Osteocyte (in vitro differentiated cells): ENCODE data around the gene WSB1. TPM values are rescaled to one million over a fixed set of nuclear protein-coding genes. Genes with fewer than 3 reads are reported as not detected.

Source experiments
- DNase-seq: peaks from one replicate; pipeline ENCODE4 v3.0.0; 2021; ENCODE audit warnings: mixed read lengths; ENCODE audit not compliant: unreplicated experiment; ENCODE audit errors: extremely low spot score
- H3K27ac Mint-ChIP-seq: one replicate; pipeline ENCODE4 v1.8.0; 2021; ENCODE audit warnings: mild to moderate bottlenecking, mixed read lengths; ENCODE audit not compliant: unreplicated experiment
- H3K27me3 Mint-ChIP-seq: one replicate; pipeline ENCODE4 v1.8.0; 2021; ENCODE audit warnings: mixed read lengths; ENCODE audit not compliant: unreplicated experiment
- H3K36me3 Mint-ChIP-seq: one replicate; pipeline ENCODE4 v1.8.0; 2021; ENCODE audit warnings: mixed read lengths; ENCODE audit not compliant: unreplicated experiment
- H3K4me1 Mint-ChIP-seq: one replicate; pipeline ENCODE4 v1.8.0; 2021; ENCODE audit warnings: mixed read lengths; ENCODE audit not compliant: unreplicated experiment
- H3K4me3 Mint-ChIP-seq: one replicate; pipeline ENCODE4 v1.8.0; 2021; ENCODE audit warnings: mild to moderate bottlenecking, moderate library complexity, mixed read lengths; ENCODE audit not compliant: unreplicated experiment
- H3K9me3 Mint-ChIP-seq: one replicate; pipeline ENCODE4 v1.8.0; 2021; ENCODE audit warnings: mixed read lengths; ENCODE audit not compliant: unreplicated experiment
- CTCF ChIP-seq: fragments of 200-600 bp; sonication (generic); IDR thresholded peaks from 2 replicates; pipeline ENCODE4 v1.5.0; 2021; ENCODE audit warnings: antibody characterized with exemption, mild to moderate bottlenecking, moderate library complexity
- total RNA-seq: library from RNA; stranded (reverse); gene quantifications from 2 replicates; pipeline ENCODE4 v1.2.1, GENCODE V29; 2021

Gene WSB1
- total RNA-seq, 1 donor from 2014 or later = 179 TPM

- no peak for DNase-seq
- Mint-ChIP-seq H3K36me3 (no peaks in the 10 kb centered on the region), H3K9me3 (no peaks in the 10 kb centered on the region), H3K4me3 (no peak overlapping the region), H3K27ac (no peak overlapping the region), H3K27me3 (peaks cover 29% of the 10 kb centered on the region), H3K4me1 (no peaks in the 10 kb centered on the region)
- TF ChIP-seq CTCF = no peak
Observed at GRCh38 chr17:27284811-27285415, 9.0 kb upstream of the WSB1 start.

DNA sequence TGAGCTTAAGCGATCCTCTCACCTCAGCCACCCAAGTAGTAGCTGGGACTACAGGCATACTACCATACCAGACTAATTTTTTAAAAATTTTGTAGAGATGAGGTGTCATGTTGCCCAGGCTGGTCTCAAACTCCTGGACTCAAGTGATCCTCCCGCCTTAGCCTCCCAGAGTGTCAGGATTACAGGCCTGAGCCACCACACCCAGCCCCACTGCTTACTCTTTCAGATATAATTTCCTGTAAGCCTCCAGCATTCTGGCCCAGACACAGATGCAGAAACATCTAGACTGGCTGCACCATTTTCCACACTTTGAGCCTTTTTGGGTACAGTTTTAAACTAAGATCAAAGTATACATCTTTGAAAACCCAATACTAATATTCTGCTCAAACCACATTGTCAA lies 8.4 kb upstream of the WSB1 start:
- no peak for DNase-seq
- Mint-ChIP-seq H3K9me3 (no peaks in the 10 kb centered on the region), H3K4me3 (no peak overlapping the region), H3K27ac (no peak overlapping the region), H3K27me3 (peaks cover 29% of the 10 kb centered on the region), H3K4me1 (no peaks in the 10 kb centered on the region), H3K36me3 (no peaks in the 10 kb centered on the region)
- no peak for TF ChIP-seq CTCF

GRCh38 chr17:27288183-27288582 lies 5.7 kb upstream of the WSB1 start:
- no peak for DNase-seq
- no peak for TF ChIP-seq CTCF
- Mint-ChIP-seq H3K36me3 (no peaks in the 10 kb centered on the region), H3K4me3 (no peak overlapping the region), H3K27ac (no peak overlapping the region), H3K4me1 (peaks cover 1% of the 10 kb centered on the region), H3K27me3 (peaks cover 18% of the 10 kb centered on the region), H3K9me3 (no peaks in the 10 kb centered on the region)

GRCh38 chr17:27289856-27290255 lies 4.1 kb upstream of the WSB1 start:
- no peak for DNase-seq
- Mint-ChIP-seq H3K27me3 (peaks cover 8% of the 10 kb centered on the region), H3K9me3 (no peaks in the 10 kb centered on the region), H3K4me1 (peaks cover 7% of the 10 kb centered on the region), H3K4me3 (no peak overlapping the region), H3K27ac (no peak overlapping the region), H3K36me3 (no peaks in the 10 kb centered on the region)
- TF ChIP-seq CTCF = no peak

DNA sequence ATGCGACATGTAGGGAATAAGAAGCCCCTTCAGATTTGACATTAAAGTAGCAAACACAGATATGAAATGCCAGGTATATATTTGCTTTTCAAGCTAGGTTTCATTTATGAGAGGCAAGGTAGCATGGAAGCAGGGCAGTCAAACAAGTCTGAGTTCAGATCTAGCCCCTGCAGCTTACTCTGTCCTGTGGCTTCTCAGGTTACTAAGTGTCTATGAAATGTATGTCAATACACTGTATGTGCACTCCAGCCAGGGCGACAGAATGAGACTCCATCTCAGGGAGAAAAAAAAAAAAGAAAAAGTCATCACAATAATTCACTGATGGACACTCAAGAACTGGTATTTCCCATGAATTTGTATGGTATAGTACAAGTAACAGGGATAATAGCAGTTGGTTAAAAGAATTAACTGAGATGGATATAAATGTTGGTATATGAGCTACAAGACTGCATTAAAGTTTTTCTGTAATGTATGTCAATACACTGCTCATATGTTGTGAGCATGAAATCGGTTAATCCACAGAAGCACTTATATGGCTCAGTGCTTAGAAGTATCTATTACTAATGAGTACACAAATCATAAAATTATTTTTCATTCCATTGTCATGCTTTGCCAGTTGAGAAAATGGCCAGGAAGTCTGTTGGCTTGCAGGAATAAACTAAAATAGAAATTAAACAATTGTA lies 2.9 kb upstream of the WSB1 start:
- H3K4me1 Mint-ChIP-seq = peaks cover 12% of the 10 kb centered on the region
- peaks cover 5% of the 10 kb centered on the region for H3K27me3 Mint-ChIP-seq
- TF ChIP-seq CTCF = no peak
- no peaks in the 10 kb centered on the region for H3K9me3 Mint-ChIP-seq
- H3K36me3 Mint-ChIP-seq = no peaks in the 10 kb centered on the region
- no peak for DNase-seq
- no peak overlapping the region for H3K27ac Mint-ChIP-seq
- H3K4me3 Mint-ChIP-seq = no peak overlapping the region
